Activated CD4-positive, alpha-beta T cell treated with anti-CD3 and anti-CD28 coated beads, Interleukin-2, amount 50 U/mL, for 4 hours (primary cell): ENCODE measurements around the gene PHLDA1.
"Not testable (repeated sequence)": the region's sequence is repeated elsewhere in the genome, so short reads cannot be mapped to it uniquely, and the experiment has no call there.

Experiments
- DNase-seq, 2 experiments: peaks; one replicate each; pipeline ENCODE4 v3.0.0-alpha.2; 2020

The PHLDA1 gene

GRCh38 chr12:75984577-75985182 lies 46.9 kb downstream of the PHLDA1 start:
- DNase-seq, result no peak

- not testable (repeated sequence) for DNase-seq
Observed at GRCh38 chr12:75983851-75984250, 47.7 kb downstream of the PHLDA1 start.

GRCh38 chr12:75982979-75983660 lies 48.5 kb downstream of the PHLDA1 start:
- no peak for DNase-seq

GRCh38 chr12:75982169-75982564 lies 49.4 kb downstream of the PHLDA1 start:
- DNase-seq, result no peak

GRCh38 chr12:75981247-75982168 lies 50.1 kb downstream of the PHLDA1 start:
- DNase-seq, result no peak

- peak; percentile 19 to 23 for DNase-seq
Observed at GRCh38 chr12:75979181-75979580, 52.4 kb downstream of the PHLDA1 start.

GRCh38 chr12:75978677-75979076 lies 52.9 kb downstream of the PHLDA1 start:
- no peak for DNase-seq

- DNase-seq, result peak; percentile 68 to 71
Observed at GRCh38 chr12:75977952-75978671, 53.5 kb downstream of the PHLDA1 start.

- no peak for DNase-seq
Observed at GRCh38 chr12:75977590-75977951, 54.0 kb downstream of the PHLDA1 start.

GRCh38 chr12:75976913-75977312 lies 54.7 kb downstream of the PHLDA1 start:
- no peak for DNase-seq

GRCh38 chr12:75976113-75976512 lies 55.5 kb downstream of the PHLDA1 start:
- no peak for DNase-seq

GRCh38 chr12:75975702-75976101 lies 55.9 kb downstream of the PHLDA1 start:
- DNase-seq, result no peak
